IMR-90 (cell line): ENCODE data around the gene PIH1D1. TPM values are rescaled to one million over a fixed set of nuclear protein-coding genes. Genes with fewer than 3 reads are reported as not detected.

ENCODE experiments used
- ATAC-seq: fragments of 200-7000 bp; cut with Tn5 transposase; 2 replicates; pipeline ENCODE4 v1.9.1; 2020; ENCODE audit warnings: low read depth, mild to moderate bottlenecking, moderate library complexity
- BruUV-seq: library from RNA; stranded (reverse); fragments of 400-500 nt; replicated peaks from 2 replicates; lab custom pipeline; 2021; lab: Mats Ljungman, UMichigan
- CTCF ChIA-PET: fragments of 300-600 bp; formaldehyde crosslinking; extraction: SDS; loops from one replicate; lab custom pipeline; 2021; ENCODE audit warnings: antibody characterized with exemption; lab: Yijun Ruan, JAX
- POLR2A ChIA-PET: fragments of 300-600 bp; sonication (Branson Sonifier 250); formaldehyde crosslinking; loops from one replicate; lab custom pipeline; 2022; ENCODE audit warnings: antibody characterized with exemption; ENCODE audit not compliant: unreplicated experiment; lab: Charles Lee
- DNase-seq: peaks from one replicate; pipeline ENCODE4 v3.0.0; 2013
- H2AFZ ChIP-seq: replicated peaks from 2 replicates; pipeline ENCODE3; 2013; ENCODE audit warnings: low read length, mild to moderate bottlenecking; ENCODE audit not compliant: poor library complexity
- H2AK5ac ChIP-seq: 2 replicates; pipeline ENCODE4 v1.6.1; 2013; ENCODE audit warnings: low read depth, low read length, inconsistent platforms
- H2AK9ac ChIP-seq: replicated peaks from 2 replicates; pipeline ENCODE3; 2013; ENCODE audit warnings: mild to moderate bottlenecking, low read depth, low read length, moderate library complexity; ENCODE audit not compliant: poor library complexity
- H2BK120ac ChIP-seq: 2 replicates; pipeline ENCODE4 v1.6.1; 2013; ENCODE audit warnings: low read depth, low read length, inconsistent platforms
- H2BK15ac ChIP-seq: 3 replicates; pipeline ENCODE4 v1.6.1; 2013; ENCODE audit warnings: low read depth, low read length, inconsistent platforms
- H2BK20ac ChIP-seq: 2 replicates; pipeline ENCODE4 v1.6.1; 2013; ENCODE audit warnings: low read depth, mild to moderate bottlenecking, inconsistent platforms, low read length, moderate library complexity
- H2BK5ac ChIP-seq: 2 replicates; pipeline ENCODE4 v1.6.1; 2013; ENCODE audit warnings: mild to moderate bottlenecking, low read depth, low read length, inconsistent platforms; ENCODE audit not compliant: poor library complexity, severe bottlenecking
- H3K14ac ChIP-seq: replicated peaks from 2 replicates; pipeline ENCODE4 v1.6.1; 2013; ENCODE audit warnings: low read depth, low read length, inconsistent platforms
- H3K18ac ChIP-seq: 2 replicates; pipeline ENCODE4 v1.6.1; 2013; ENCODE audit warnings: low read depth, low read length, control low read depth
- H3K23ac ChIP-seq: 2 replicates; pipeline ENCODE4 v1.6.1; 2013; ENCODE audit warnings: low read depth, low read length, inconsistent platforms
- H3K27ac ChIP-seq: 2 replicates; pipeline ENCODE4 v1.5.1; 2013; ENCODE audit warnings: mild to moderate bottlenecking, control low read depth, low read length; ENCODE audit not compliant: insufficient read depth
- H3K27me3 ChIP-seq: 2 replicates; pipeline ENCODE4 v1.6.1; 2013; ENCODE audit warnings: low read length; ENCODE audit not compliant: control insufficient read depth, insufficient read depth
- H3K36me3 ChIP-seq: 2 replicates; pipeline ENCODE4 v1.6.1; 2013; ENCODE audit warnings: low read length, mixed read lengths; ENCODE audit not compliant: control insufficient read depth, insufficient read depth
- H3K4ac ChIP-seq: 2 replicates; pipeline ENCODE4 v1.6.1; 2013; ENCODE audit warnings: low read depth, low read length, inconsistent platforms
- H3K4me1 ChIP-seq: 2 replicates; pipeline ENCODE4 v1.6.1; 2013; ENCODE audit warnings: low read length, mixed read lengths; ENCODE audit not compliant: control insufficient read depth, insufficient read depth
- H3K4me2 ChIP-seq: 2 replicates; pipeline ENCODE4 v1.6.1; 2013; ENCODE audit warnings: low read depth, mild to moderate bottlenecking, control low read depth, low read length, moderate library complexity
- H3K4me3 ChIP-seq: 2 replicates; pipeline ENCODE4 v1.5.1; 2013; ENCODE audit warnings: low read depth, mild to moderate bottlenecking, control low read depth, low read length, moderate library complexity; ENCODE audit not compliant: insufficient read depth
- H3K56ac ChIP-seq: 2 replicates; pipeline ENCODE4 v1.6.1; 2013; ENCODE audit warnings: low read length, inconsistent platforms; ENCODE audit not compliant: insufficient read depth; ENCODE audit errors: extremely low read depth
- H3K79me1 ChIP-seq, 2 experiments: 2 replicates each; pipeline ENCODE4 v1.6.1; 2013; ENCODE audit warnings: low read length in 2 of 2, inconsistent platforms in 1 of 2, low read depth in 1 of 2
- H3K9ac ChIP-seq: 2 replicates; pipeline ENCODE4 v1.6.1; 2013; ENCODE audit warnings: low read depth, low read length, control low read depth
- H3K9me1 ChIP-seq: 2 replicates; pipeline ENCODE4 v1.6.1; 2013; ENCODE audit warnings: low read length, inconsistent platforms; ENCODE audit not compliant: insufficient read depth
- H3K9me3 ChIP-seq: 2 replicates; pipeline ENCODE4 v1.6.1; 2013; ENCODE audit warnings: low read length; ENCODE audit not compliant: control insufficient read depth, insufficient read depth
- H4K20me1 ChIP-seq: 2 replicates; pipeline ENCODE4 v1.6.1; 2013; ENCODE audit warnings: low read length, inconsistent platforms; ENCODE audit not compliant: insufficient read depth
- H4K5ac ChIP-seq: 2 replicates; pipeline ENCODE4 v1.6.1; 2013; ENCODE audit warnings: mild to moderate bottlenecking, low read depth, low read length, control low read depth
- H4K8ac ChIP-seq, 2 experiments: 2 replicates each; pipeline ENCODE4 v1.6.1; 2013; ENCODE audit warnings: low read depth in 2 of 2, low read length in 2 of 2, control low read depth in 1 of 2, inconsistent platforms in 1 of 2
- H4K91ac ChIP-seq: 2 replicates; pipeline ENCODE4 v1.6.1; 2013; ENCODE audit warnings: low read depth, low read length, inconsistent platforms; ENCODE audit not compliant: insufficient read depth
- CEBPB ChIP-seq: IDR thresholded peaks from 2 replicates; pipeline ENCODE4 v1.6.1; 2012; ENCODE audit warnings: low read depth, low read length, improper control_type of control experiment
- MAZ ChIP-seq: IDR thresholded peaks from 2 replicates; pipeline ENCODE4 v1.6.1; 2012; ENCODE audit warnings: low read depth, mild to moderate bottlenecking, low read length, improper control_type of control experiment, moderate library complexity, borderline replicate concordance
- MXI1 ChIP-seq: IDR thresholded peaks from 2 replicates; pipeline ENCODE4 v1.6.1; 2012; ENCODE audit warnings: low read depth, mild to moderate bottlenecking, low read length, moderate library complexity, borderline replicate concordance
- SMC3 ChIP-seq: fragments of 150-350 bp; IDR thresholded peaks from 2 replicates; pipeline ENCODE4 v1.6.1; 2016; ENCODE audit warnings: low read depth, mild to moderate bottlenecking, antibody characterized with exemption, low read length, moderate library complexity
- WGBS, 2 experiments: methylation state at CpG; one replicate each; pipeline versions ENCODE4 v1.1.5 to v1.1.7; 2013; ENCODE audit warnings: missing lambda C conversion rate in 2 of 2; ENCODE audit not compliant: insufficient read length in 1 of 2; ENCODE audit errors: extremely low coverage in 2 of 2; 5-methylcytosine and 5-hydroxymethylcytosine counted together
- dilution Hi-C: fragments of 300-500 bp; cut with HindIII; formaldehyde crosslinking; loops from one replicate; pipeline ENCODE4 v1.14.3; 2018; ENCODE audit warnings: low sequenced_read_pairs; ENCODE audit not compliant: unreplicated experiment
- in situ Hi-C: fragments of 300-500 bp; cut with MboI; formaldehyde crosslinking; loops from 3 replicates; pipeline ENCODE4 v1.14.3; 2019; ENCODE audit warnings: low sequenced_read_pairs, inconsistent platforms, mixed read lengths
- intact Hi-C: fragments of 100-400 bp; cut with micrococcal nuclease; formaldehyde crosslinking; loops from 2 replicates; pipeline ENCODE4 v1.10.0; 2022
- polyA plus RNA-seq, 3 experiments: library from polyadenylated mRNA; depleted of rRNA; stranded (reverse); fragments of >200 nt; gene quantifications; 2 replicates each; pipeline ENCODE4 v1.2.3, GENCODE V29; 2012; ENCODE audit warnings: low replicate concordance in 1 of 3
- total RNA-seq: library from RNA; depleted of rRNA; stranded (reverse); fragments of >200 nt; gene quantifications from 2 replicates; pipeline ENCODE4 v1.2.3, GENCODE V29; 2012
- TF ChIP-seq, protein P1 (sequence below): fragments of 150-350 bp; IDR thresholded peaks from 2 replicates; pipeline ENCODE4 v1.6.1; 2017; ENCODE audit warnings: mild to moderate bottlenecking, antibody characterized with exemption, low read length, low read depth

PIH1D1 gene
- total and polyA plus RNA-seq, 2 of the 4 experiments (the other 2 are of a cell fraction) = 77.9 to 122 TPM

DNA sequence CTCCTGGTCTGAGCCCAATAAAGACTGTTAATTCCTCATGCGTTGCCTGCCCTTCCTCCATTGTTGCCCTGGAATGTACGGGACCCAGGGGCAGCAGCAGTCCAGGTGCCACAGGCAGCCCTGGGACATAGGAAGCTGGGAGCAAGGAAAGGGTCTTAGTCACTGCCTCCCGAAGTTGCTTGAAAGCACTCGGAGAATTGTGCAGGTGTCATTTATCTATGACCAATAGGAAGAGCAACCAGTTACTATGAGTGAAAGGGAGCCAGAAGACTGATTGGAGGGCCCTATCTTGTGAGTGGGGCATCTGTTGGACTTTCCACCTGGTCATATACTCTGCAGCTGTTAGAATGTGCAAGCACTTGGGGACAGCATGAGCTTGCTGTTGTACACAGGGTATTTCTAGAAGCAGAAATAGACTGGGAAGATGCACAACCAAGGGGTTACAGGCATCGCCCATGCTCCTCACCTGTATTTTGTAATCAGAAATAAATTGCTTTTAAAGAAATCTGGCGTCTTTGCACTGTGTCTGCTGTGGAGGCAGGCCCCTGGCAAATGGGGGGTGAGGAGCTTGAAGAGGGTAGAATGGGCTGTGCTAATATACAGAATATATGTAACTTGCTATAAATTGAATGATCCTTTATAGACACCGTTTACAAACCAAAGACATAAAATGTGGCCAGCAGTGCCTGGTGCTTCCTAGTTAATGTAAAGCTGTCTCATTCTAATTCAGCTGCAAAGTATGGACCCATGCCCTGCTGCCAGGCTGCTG, 40.4 kb upstream of the PIH1D1 start:
- H4K91ac ChIP-seq = no peak overlapping the region
- H2AK5ac ChIP-seq = no peak overlapping the region
- no peak overlapping the region for H3K23ac ChIP-seq
- 0 out of 4 replicates have a peak overlapping the region, but pooled peaks of 1 of the 2 experiments have one; percentile 16 for H4K8ac ChIP-seq
- peaks cover 5% of the 10 kb centered on the region for H3K9me1 ChIP-seq
- DNase-seq (no peak), ATAC-seq (no peak)
- H3K18ac ChIP-seq = no peak overlapping the region
- no peak overlapping the region for H3K4me2 ChIP-seq
- peaks cover 7% of the 10 kb centered on the region for H3K4me1 ChIP-seq
- in situ Hi-C loops = loop anchor here (10.0 kb wide), 1 partner anchor 173 kb away; the partner anchor contains the start of genes BCL2L12 and IRF3
- CTCF ChIA-PET = no interaction called here
- no peak overlapping the region for H2BK15ac ChIP-seq
- no peaks in the 10 kb centered on the region for H3K27me3 ChIP-seq
- no peak overlapping the region for H2AK9ac ChIP-seq
- no peak overlapping the region for H3K4me3 ChIP-seq
- intact Hi-C loops = no loop called here
- no peaks in the 10 kb centered on the region for H3K9me3 ChIP-seq
- peaks cover 56% of the 10 kb centered on the region for H4K20me1 ChIP-seq
- H3K14ac ChIP-seq = no peak overlapping the region
- BruUV-seq = no TSS peak
- no peak overlapping the region for H2AFZ ChIP-seq
- no peak overlapping the region for H2BK120ac ChIP-seq
- H3K4ac ChIP-seq = no peak overlapping the region
- no peak for TF ChIP-seq MXI1
- TF ChIP-seq MAZ = no peak
- no peak for TF ChIP-seq SMC3
- TF ChIP-seq CEBPB = no peak
- TF ChIP-seq, protein P1, sequence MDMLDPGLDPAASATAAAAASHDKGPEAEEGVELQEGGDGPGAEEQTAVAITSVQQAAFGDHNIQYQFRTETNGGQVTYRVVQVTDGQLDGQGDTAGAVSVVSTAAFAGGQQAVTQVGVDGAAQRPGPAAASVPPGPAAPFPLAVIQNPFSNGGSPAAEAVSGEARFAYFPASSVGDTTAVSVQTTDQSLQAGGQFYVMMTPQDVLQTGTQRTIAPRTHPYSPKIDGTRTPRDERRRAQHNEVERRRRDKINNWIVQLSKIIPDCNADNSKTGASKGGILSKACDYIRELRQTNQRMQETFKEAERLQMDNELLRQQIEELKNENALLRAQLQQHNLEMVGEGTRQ = no peak
- no peak overlapping the region for H3K9ac ChIP-seq
- no peak overlapping the region for H3K56ac ChIP-seq
- peaks cover 47% of the 10 kb centered on the region for H3K36me3 ChIP-seq
- H3K27ac ChIP-seq = no peak overlapping the region
- dilution Hi-C loops = no loop called here
- no peak overlapping the region for H2BK20ac ChIP-seq
- no peak overlapping the region for H4K5ac ChIP-seq
- 80% methylated on average over 2 of the region's 7 CpGs; no CpG with 5 or more reads in 1 of the 2 experiments for WGBS, 2 experiments
- H3K79me1 ChIP-seq = peaks cover 16 to 41% of the 10 kb centered on the region in 2 experiments
- H2BK5ac ChIP-seq = no peak overlapping the region
- POLR2A ChIA-PET = no interaction called here
